HG03575 (cell line): ENCODE measurements around the gene NLRP6.
"Not testable (repeated sequence)": the region's sequence is repeated elsewhere in the genome, so short reads cannot be mapped to it uniquely, and the experiment has no call there.

Experiments
- ATAC-seq: cut with Tn5 transposase; IDR thresholded peaks from one replicate; pipeline ENCODE4 v1.9.1; 2021; ENCODE audit not compliant: unreplicated experiment, insufficient number of reproducible peaks, low FRiP score; ENCODE audit errors: extremely low read depth

The NLRP6 gene

GRCh38 chr11:304061-304506, 25.9 kb downstream of the NLRP6 start:
- ATAC-seq, result no peak

GRCh38 chr11:304915-305843, 27.0 kb downstream of the NLRP6 start:
- no peak for ATAC-seq

- ATAC-seq, result no peak
These were observed 27.6 kb downstream of the NLRP6 start for GRCh38 chr11:305844-306211.

GRCh38 chr11:306645-307371, 28.6 kb downstream of the NLRP6 start:
- ATAC-seq, result no peak

GRCh38 chr11:307766-308708, 29.8 kb downstream of the NLRP6 start, which contains the start of gene IFITM2:
IFITM2 (plus strand) TSS chr11:307816; CDS start chr11:308193, 377 bp downstream.
- ATAC-seq, result not testable (repeated sequence)

GRCh38 chr11:308740-309665, 30.8 kb downstream of the NLRP6 start:
- not testable (repeated sequence) for ATAC-seq

GRCh38 chr11:309979-310572, 31.9 kb downstream of the NLRP6 start:
- not testable (repeated sequence) for ATAC-seq

GRCh38 chr11:311013-311748, 33.0 kb downstream of the NLRP6 start:
- ATAC-seq, result not testable (repeated sequence)

GRCh38 chr11:312092-312816, 34.0 kb downstream of the NLRP6 start:
- no peak for ATAC-seq

GRCh38 chr11:313304-313786, 35.1 kb downstream of the NLRP6 start:
- no peak for ATAC-seq

GRCh38 chr11:313787-314553, 35.8 kb downstream of the NLRP6 start, which contains the start of gene IFITM1:
IFITM1 (plus strand) TSS chr11:314040; CDS start chr11:314171, 131 bp downstream.
- no peak for ATAC-seq

- not testable (repeated sequence) for ATAC-seq
These were observed 36.3 kb downstream of the NLRP6 start for GRCh38 chr11:314554-314875.

GRCh38 chr11:315051-315481, 36.9 kb downstream of the NLRP6 start:
- ATAC-seq, result no peak

- ATAC-seq, result no peak
These were observed 37.3 kb downstream of the NLRP6 start for GRCh38 chr11:315516-315994.

GRCh38 chr11:316031-316701, 38.0 kb downstream of the NLRP6 start:
- ATAC-seq, result no peak
